Measurements from ENCODE around the gene DNMT3L.
"Not testable (repeated sequence)": the region's sequence is repeated elsewhere in the genome, so short reads cannot be mapped to it uniquely, and the experiment has no call there.

Gene DNMT3L

GRCh38 chr21:44286086-44286715 is 24.5 kb upstream of the DNMT3L start:
- H3K9me2 ChIP-seq (replicated peaks; ENCODE audit: insufficient read depth, low read length) = no peaks in the 10 kb centered on the region
- TF ChIP-seq, protein P1, sequence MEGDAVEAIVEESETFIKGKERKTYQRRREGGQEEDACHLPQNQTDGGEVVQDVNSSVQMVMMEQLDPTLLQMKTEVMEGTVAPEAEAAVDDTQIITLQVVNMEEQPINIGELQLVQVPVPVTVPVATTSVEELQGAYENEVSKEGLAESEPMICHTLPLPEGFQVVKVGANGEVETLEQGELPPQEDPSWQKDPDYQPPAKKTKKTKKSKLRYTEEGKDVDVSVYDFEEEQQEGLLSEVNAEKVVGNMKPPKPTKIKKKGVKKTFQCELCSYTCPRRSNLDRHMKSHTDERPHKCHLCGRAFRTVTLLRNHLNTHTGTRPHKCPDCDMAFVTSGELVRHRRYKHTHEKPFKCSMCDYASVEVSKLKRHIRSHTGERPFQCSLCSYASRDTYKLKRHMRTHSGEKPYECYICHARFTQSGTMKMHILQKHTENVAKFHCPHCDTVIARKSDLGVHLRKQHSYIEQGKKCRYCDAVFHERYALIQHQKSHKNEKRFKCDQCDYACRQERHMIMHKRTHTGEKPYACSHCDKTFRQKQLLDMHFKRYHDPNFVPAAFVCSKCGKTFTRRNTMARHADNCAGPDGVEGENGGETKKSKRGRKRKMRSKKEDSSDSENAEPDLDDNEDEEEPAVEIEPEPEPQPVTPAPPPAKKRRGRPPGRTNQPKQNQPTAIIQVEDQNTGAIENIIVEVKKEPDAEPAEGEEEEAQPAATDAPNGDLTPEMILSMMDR (IDR thresholded peaks at IDR 0.05; ENCODE audit: low read length) = no peak
- TF ChIP-seq EZH2phosphoT487 (IDR thresholded peaks at IDR 0.05; ENCODE audit: low read length) (no peak), EZH2 (optimal IDR thresholded peaks at IDR 0.05; ENCODE audit: low read depth, low read length) (no peak)
- no peak overlapping the region for H3K27ac ChIP-seq (ENCODE audit: low read length)
- no peak overlapping the region for H3K4me3 ChIP-seq (ENCODE audit: low read length)
- no peak for DNase-seq
- no peak overlapping the region for H3K4me2 ChIP-seq (ENCODE audit: low read depth, low read length)
- H3F3A ChIP-seq (ENCODE audit: insufficient read depth, low read length) = no peaks in the 10 kb centered on the region
- no peaks in the 10 kb centered on the region for H3K79me2 ChIP-seq (ENCODE audit: low read length)
- no peak overlapping the region for H3K9ac ChIP-seq (ENCODE audit: low read length)
- peaks cover 97% of the 10 kb centered on the region for H3K27me3 ChIP-seq (replicated peaks; ENCODE audit: insufficient read depth, low read length)
- no peak overlapping the region for H2AFZ ChIP-seq (ENCODE audit: low read length)
- H4K20me1 ChIP-seq (ENCODE audit: insufficient read depth, low read length) = no peaks in the 10 kb centered on the region
- H3K36me3 ChIP-seq (replicated peaks; ENCODE audit: insufficient read depth, low read length) = no peaks in the 10 kb centered on the region
- no peaks in the 10 kb centered on the region for H3K4me1 ChIP-seq (ENCODE audit: low read length)
- no peaks in the 10 kb centered on the region for H3K9me3 ChIP-seq (replicated peaks; ENCODE audit: insufficient read depth, low read length)

- H3K4me3 ChIP-seq (ENCODE audit: low read length) = no peak within 1 kb of the TSS
Measured at GRCh38 chr21:44285138-44285992, 23.7 kb upstream of the DNMT3L start, which contains the start of gene AIRE. Gene AIRE (plus strand): TSS chr21:44285876. CDS start chr21:44286007, 131 bp downstream.

GRCh38 chr21:44283948-44284347 is 22.3 kb upstream of the DNMT3L start:
- H3K79me2 ChIP-seq (ENCODE audit: low read length) = no peaks in the 10 kb centered on the region
- no peaks in the 10 kb centered on the region for H3K4me1 ChIP-seq (ENCODE audit: low read length)
- no peak for DNase-seq
- H3K9me2 ChIP-seq (replicated peaks; ENCODE audit: insufficient read depth, low read length) = no peaks in the 10 kb centered on the region
- H4K20me1 ChIP-seq (ENCODE audit: insufficient read depth, low read length) = no peaks in the 10 kb centered on the region
- no peaks in the 10 kb centered on the region for H3F3A ChIP-seq (ENCODE audit: insufficient read depth, low read length)
- H3K9me3 ChIP-seq (replicated peaks; ENCODE audit: insufficient read depth, low read length) = no peaks in the 10 kb centered on the region
- H3K27ac ChIP-seq (ENCODE audit: low read length) = no peak overlapping the region
- H3K36me3 ChIP-seq (replicated peaks; ENCODE audit: insufficient read depth, low read length) = no peaks in the 10 kb centered on the region
- no peak overlapping the region for H2AFZ ChIP-seq (ENCODE audit: low read length)
- H3K4me3 ChIP-seq (ENCODE audit: low read length) = no peak overlapping the region
- no peak overlapping the region for H3K4me2 ChIP-seq (ENCODE audit: low read depth, low read length)
- peaks cover 87% of the 10 kb centered on the region for H3K27me3 ChIP-seq (replicated peaks; ENCODE audit: insufficient read depth, low read length)
- no peak for TF ChIP-seq EZH2 (optimal IDR thresholded peaks at IDR 0.05; ENCODE audit: low read depth, low read length)
- no peak for TF ChIP-seq EZH2phosphoT487 (IDR thresholded peaks at IDR 0.05; ENCODE audit: low read length)
- TF ChIP-seq, protein P1 (IDR thresholded peaks at IDR 0.05; ENCODE audit: low read length) = no peak
- H3K9ac ChIP-seq (ENCODE audit: low read length) = no peak overlapping the region

More at GRCh38 chr21:44285138-44285992, 23.7 kb upstream of the DNMT3L start, which contains the start of gene AIRE:
- H3K9ac ChIP-seq (ENCODE audit: low read length) = no peak within 1 kb of the TSS
- H3K4me1 ChIP-seq (ENCODE audit: low read length) = no peaks in the 10 kb centered on the region
- H3K27me3 ChIP-seq (replicated peaks; ENCODE audit: insufficient read depth, low read length) = peaks cover 92% of the 10 kb centered on the region
- no peak within 1 kb of the TSS for H3K27ac ChIP-seq (ENCODE audit: low read length)
- H3F3A ChIP-seq (ENCODE audit: insufficient read depth, low read length) = no peaks in the 10 kb centered on the region
- DNase-seq = no peak
- no peaks in the 10 kb centered on the region for H3K9me3 ChIP-seq (replicated peaks; ENCODE audit: insufficient read depth, low read length)
- no peaks in the 10 kb centered on the region for H3K79me2 ChIP-seq (ENCODE audit: low read length)
- TF ChIP-seq EZH2 (optimal IDR thresholded peaks at IDR 0.05; ENCODE audit: low read depth, low read length) (no peak), EZH2phosphoT487 (IDR thresholded peaks at IDR 0.05; ENCODE audit: low read length) (no peak)
- TF ChIP-seq, protein P1 (IDR thresholded peaks at IDR 0.05; ENCODE audit: low read length) = no peak
- no peak within 1 kb of the TSS for H3K4me2 ChIP-seq (ENCODE audit: low read depth, low read length)
- no peaks in the 10 kb centered on the region for H4K20me1 ChIP-seq (ENCODE audit: insufficient read depth, low read length)
- H3K36me3 ChIP-seq (replicated peaks; ENCODE audit: insufficient read depth, low read length) = no peaks in the 10 kb centered on the region
- H3K9me2 ChIP-seq (replicated peaks; ENCODE audit: insufficient read depth, low read length) = no peaks in the 10 kb centered on the region
- no peak within 1 kb of the TSS for H2AFZ ChIP-seq (ENCODE audit: low read length)

DNA sequence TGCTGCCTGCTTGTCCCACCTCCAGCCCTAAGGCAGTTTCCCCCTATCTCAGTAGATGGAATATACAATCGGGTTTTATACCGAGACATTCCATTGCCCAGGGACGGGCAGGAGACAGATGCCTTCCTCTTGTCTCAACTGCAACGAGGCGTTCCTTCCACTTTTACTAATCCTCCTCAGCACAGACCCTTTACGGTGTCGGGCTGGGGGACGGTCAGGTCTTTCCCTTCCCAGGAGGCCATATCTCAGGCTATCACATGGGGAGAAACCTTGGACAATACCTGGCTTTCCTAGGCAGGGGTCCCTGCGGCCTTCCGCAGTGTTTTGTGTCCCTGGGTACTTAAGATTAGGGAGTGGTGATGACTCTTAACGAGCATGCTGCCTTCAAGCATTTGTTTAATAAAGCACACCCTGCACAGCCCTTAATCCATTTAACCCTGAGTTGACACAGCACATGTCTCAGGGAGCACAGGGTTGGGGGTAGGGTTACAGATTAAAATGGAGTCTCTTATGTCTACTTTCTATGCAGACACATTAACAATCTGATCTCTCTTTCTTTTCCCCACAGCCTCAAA is 21.6 kb upstream of the DNMT3L start:
- not testable (repeated sequence) for H3K9ac ChIP-seq (ENCODE audit: low read length); H3K4me2 ChIP-seq (ENCODE audit: low read depth, low read length); H3K9me3 ChIP-seq (replicated peaks; ENCODE audit: insufficient read depth, low read length); DNase-seq; H3K27ac ChIP-seq (ENCODE audit: low read length); H3K36me3 ChIP-seq (replicated peaks; ENCODE audit: insufficient read depth, low read length); H3F3A ChIP-seq (ENCODE audit: insufficient read depth, low read length); H3K4me3 ChIP-seq (ENCODE audit: low read length); H3K4me1 ChIP-seq (ENCODE audit: low read length); H4K20me1 ChIP-seq (ENCODE audit: insufficient read depth, low read length); H3K9me2 ChIP-seq (replicated peaks; ENCODE audit: insufficient read depth, low read length); H2AFZ ChIP-seq (ENCODE audit: low read length); H3K79me2 ChIP-seq (ENCODE audit: low read length)
- peaks cover 82% of the 10 kb centered on the region for H3K27me3 ChIP-seq (replicated peaks; ENCODE audit: insufficient read depth, low read length)
